Calu3 (cell line): Measurements from ENCODE around the gene PRAMEF12. TPM values are rescaled to one million over a fixed set of nuclear protein-coding genes. Genes with fewer than 3 reads are reported as not detected.

Source experiments
- BruUV-seq: library from RNA; stranded (reverse); fragments of 400-500 nt; replicated peaks from 2 replicates; lab custom pipeline; 2021; lab: Mats Ljungman, UMichigan
- CTCF ChIA-PET: fragments of 300-600 bp; sonication (Branson Sonifier 250); formaldehyde crosslinking; loops from one replicate; lab custom pipeline; 2022; ENCODE audit warnings: antibody characterized with exemption; lab: Charles Lee
- DNase-seq: peaks from one replicate; pipeline ENCODE4 v3.0.0; 2022
- H3K27ac Mint-ChIP-seq: one replicate; pipeline ENCODE4 v1.8.0; 2022; ENCODE audit warnings: mixed read lengths; ENCODE audit not compliant: unreplicated experiment
- H3K27me3 Mint-ChIP-seq: one replicate; pipeline ENCODE4 v1.8.0; 2022; ENCODE audit warnings: mixed read lengths; ENCODE audit not compliant: unreplicated experiment
- H3K36me3 Mint-ChIP-seq: one replicate; pipeline ENCODE4 v1.8.0; 2022; ENCODE audit warnings: mild to moderate bottlenecking, moderate library complexity, mixed read lengths; ENCODE audit not compliant: insufficient read depth, unreplicated experiment
- H3K4me1 Mint-ChIP-seq: one replicate; pipeline ENCODE4 v1.8.0; 2022; ENCODE audit warnings: mild to moderate bottlenecking, low read depth, mixed read lengths; ENCODE audit not compliant: unreplicated experiment
- H3K4me3 Mint-ChIP-seq: one replicate; pipeline ENCODE4 v1.8.0; 2022; ENCODE audit warnings: mild to moderate bottlenecking, low read depth, moderate library complexity, mixed read lengths; ENCODE audit not compliant: unreplicated experiment
- H3K9me3 Mint-ChIP-seq: one replicate; pipeline ENCODE4 v1.8.0; 2022; ENCODE audit warnings: low read depth, mixed read lengths; ENCODE audit not compliant: unreplicated experiment
- intact Hi-C: fragments of 100-400 bp; cut with micrococcal nuclease; formaldehyde crosslinking; loops from one replicate; pipeline ENCODE4 v1.10.0; 2022; ENCODE audit not compliant: unreplicated experiment
- total RNA-seq: library from RNA; stranded (reverse); gene quantifications from 2 replicates; pipeline ENCODE4 v1.2.3, GENCODE V29; 2022
- TF ChIP-seq, protein P1 (sequence below): fragments of 200-600 bp; IDR thresholded peaks from one replicate; pipeline ENCODE4 v1.8.0; 2022; ENCODE audit warnings: antibody characterized with exemption; ENCODE audit not compliant: unreplicated experiment

The PRAMEF12 gene
- total RNA-seq, 1 experiment from 2014 or later: not detected

GRCh38 chr1:12738934-12739333, 34.6 kb upstream of the PRAMEF12 start:
- CTCF ChIA-PET: no interaction called here
- no peak overlapping the region for H3K4me3 Mint-ChIP-seq
- no peaks in the 10 kb centered on the region for H3K4me1 Mint-ChIP-seq
- H3K27me3 Mint-ChIP-seq: peaks cover 35% of the 10 kb centered on the region
- TF ChIP-seq, protein P1, sequence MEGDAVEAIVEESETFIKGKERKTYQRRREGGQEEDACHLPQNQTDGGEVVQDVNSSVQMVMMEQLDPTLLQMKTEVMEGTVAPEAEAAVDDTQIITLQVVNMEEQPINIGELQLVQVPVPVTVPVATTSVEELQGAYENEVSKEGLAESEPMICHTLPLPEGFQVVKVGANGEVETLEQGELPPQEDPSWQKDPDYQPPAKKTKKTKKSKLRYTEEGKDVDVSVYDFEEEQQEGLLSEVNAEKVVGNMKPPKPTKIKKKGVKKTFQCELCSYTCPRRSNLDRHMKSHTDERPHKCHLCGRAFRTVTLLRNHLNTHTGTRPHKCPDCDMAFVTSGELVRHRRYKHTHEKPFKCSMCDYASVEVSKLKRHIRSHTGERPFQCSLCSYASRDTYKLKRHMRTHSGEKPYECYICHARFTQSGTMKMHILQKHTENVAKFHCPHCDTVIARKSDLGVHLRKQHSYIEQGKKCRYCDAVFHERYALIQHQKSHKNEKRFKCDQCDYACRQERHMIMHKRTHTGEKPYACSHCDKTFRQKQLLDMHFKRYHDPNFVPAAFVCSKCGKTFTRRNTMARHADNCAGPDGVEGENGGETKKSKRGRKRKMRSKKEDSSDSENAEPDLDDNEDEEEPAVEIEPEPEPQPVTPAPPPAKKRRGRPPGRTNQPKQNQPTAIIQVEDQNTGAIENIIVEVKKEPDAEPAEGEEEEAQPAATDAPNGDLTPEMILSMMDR: no peak
- no peaks in the 10 kb centered on the region for H3K36me3 Mint-ChIP-seq
- BruUV-seq: no TSS peak
- intact Hi-C loops: no loop called here
- no peaks in the 10 kb centered on the region for H3K9me3 Mint-ChIP-seq
- no peak for DNase-seq
- H3K27ac Mint-ChIP-seq: no peak overlapping the region

GRCh38 chr1:12739613-12740012, 33.9 kb upstream of the PRAMEF12 start:
- H3K27ac Mint-ChIP-seq: no peak overlapping the region
- TF ChIP-seq, protein P1: no peak
- BruUV-seq: no TSS peak
- H3K9me3 Mint-ChIP-seq: no peaks in the 10 kb centered on the region
- CTCF ChIA-PET: no interaction called here
- intact Hi-C loops: no loop called here
- H3K4me1 Mint-ChIP-seq: no peaks in the 10 kb centered on the region
- H3K4me3 Mint-ChIP-seq: no peak overlapping the region
- H3K27me3 Mint-ChIP-seq: peaks cover 34% of the 10 kb centered on the region
- no peak for DNase-seq
- H3K36me3 Mint-ChIP-seq: no peaks in the 10 kb centered on the region

DNA sequence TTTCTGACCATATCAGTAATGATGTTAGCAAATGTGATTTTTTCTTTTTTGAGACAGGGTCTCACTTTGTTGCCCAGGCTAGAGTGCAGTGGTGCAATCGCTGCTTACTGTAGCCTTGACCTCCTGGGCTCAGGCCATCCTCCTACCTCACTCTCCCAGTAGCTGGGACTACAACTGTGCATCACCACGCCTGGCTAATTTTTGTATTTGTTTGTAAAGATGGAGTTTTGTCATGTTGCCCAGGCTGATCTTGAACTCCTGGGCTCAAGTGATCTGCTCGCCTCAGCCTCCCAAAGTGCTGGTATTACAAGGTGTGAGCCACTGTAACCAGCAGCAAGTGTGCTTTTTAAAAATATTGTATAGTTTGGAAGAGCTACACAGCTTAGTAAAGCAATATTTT, 31.6 kb upstream of the PRAMEF12 start:
- intact Hi-C loops: no loop called here
- H3K4me3 Mint-ChIP-seq: no peak overlapping the region
- CTCF ChIA-PET: interaction anchor here (0.6 kb wide), 1 partner anchor 8 kb away, joined by 3 read pairs; no protein-coding TSS in a partner anchor
- H3K4me1 Mint-ChIP-seq: peaks cover 11% of the 10 kb centered on the region
- BruUV-seq: no TSS peak
- DNase-seq: no peak
- peaks cover 38% of the 10 kb centered on the region for H3K27me3 Mint-ChIP-seq
- no peak overlapping the region for H3K27ac Mint-ChIP-seq
- H3K9me3 Mint-ChIP-seq: no peaks in the 10 kb centered on the region
- H3K36me3 Mint-ChIP-seq: no peaks in the 10 kb centered on the region
- TF ChIP-seq, protein P1: no peak

DNA sequence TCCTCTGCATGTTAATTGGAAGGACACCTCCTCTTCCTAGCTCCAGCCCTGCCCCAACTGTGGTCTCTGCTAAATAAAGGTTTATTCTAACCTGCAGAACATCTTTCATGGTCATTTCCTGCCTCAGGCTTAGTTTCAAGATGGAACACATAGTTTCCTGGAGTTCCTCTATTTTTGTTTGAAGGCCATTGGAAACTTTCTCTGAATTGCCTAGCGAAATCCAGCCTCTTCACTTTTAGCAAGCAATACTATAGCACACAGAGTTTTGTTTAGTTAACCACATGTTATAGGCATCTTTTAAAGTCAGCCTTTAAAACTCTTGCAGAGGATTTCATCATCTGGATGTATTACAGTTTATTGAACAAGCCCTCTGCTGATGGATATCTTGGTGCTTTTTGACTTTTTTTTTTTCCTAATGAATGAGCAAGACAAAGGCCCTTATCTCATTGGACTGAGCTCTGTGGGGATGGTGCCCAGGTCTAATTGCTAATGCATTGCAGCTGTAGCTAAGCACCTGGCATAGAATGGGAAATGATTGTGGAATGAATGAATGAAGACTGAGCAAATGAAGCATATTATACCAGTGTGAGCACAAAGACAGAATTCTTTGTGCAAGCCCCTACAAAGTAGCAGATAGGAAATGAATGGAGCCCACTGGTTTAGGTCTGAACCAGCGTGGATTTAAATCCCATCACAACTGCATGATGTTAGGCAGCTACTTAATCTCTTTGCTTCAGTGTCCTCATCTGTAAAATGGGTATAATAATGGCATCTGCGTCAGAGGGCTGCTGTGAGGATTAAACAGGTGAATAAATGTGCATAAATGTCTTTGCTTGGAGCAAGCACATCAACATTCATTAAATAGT, 28.2 kb upstream of the PRAMEF12 start:
- H3K36me3 Mint-ChIP-seq: no peaks in the 10 kb centered on the region
- H3K27ac Mint-ChIP-seq: no peak overlapping the region
- TF ChIP-seq, protein P1: no peak
- BruUV-seq: no TSS peak
- CTCF ChIA-PET: no interaction called here
- no peak overlapping the region for H3K4me3 Mint-ChIP-seq
- peaks cover 59% of the 10 kb centered on the region for H3K27me3 Mint-ChIP-seq
- peaks cover 11% of the 10 kb centered on the region for H3K4me1 Mint-ChIP-seq
- peaks cover 5% of the 10 kb centered on the region for H3K9me3 Mint-ChIP-seq
- intact Hi-C loops: no loop called here
- no peak for DNase-seq
